Embryonic facial prominence (tissue), 1 donor: ENCODE data around the gene DGUOK.
"Not testable (repeated sequence)": the region's sequence is repeated elsewhere in the genome, so short reads cannot be mapped to it uniquely, and the experiment has no call there.

Source experiments
- DNase-seq: peaks from one replicate; pipeline ENCODE4 v3.0.0-alpha.2; 2016; ENCODE audit errors: extremely low spot score

The DGUOK gene

DNA sequence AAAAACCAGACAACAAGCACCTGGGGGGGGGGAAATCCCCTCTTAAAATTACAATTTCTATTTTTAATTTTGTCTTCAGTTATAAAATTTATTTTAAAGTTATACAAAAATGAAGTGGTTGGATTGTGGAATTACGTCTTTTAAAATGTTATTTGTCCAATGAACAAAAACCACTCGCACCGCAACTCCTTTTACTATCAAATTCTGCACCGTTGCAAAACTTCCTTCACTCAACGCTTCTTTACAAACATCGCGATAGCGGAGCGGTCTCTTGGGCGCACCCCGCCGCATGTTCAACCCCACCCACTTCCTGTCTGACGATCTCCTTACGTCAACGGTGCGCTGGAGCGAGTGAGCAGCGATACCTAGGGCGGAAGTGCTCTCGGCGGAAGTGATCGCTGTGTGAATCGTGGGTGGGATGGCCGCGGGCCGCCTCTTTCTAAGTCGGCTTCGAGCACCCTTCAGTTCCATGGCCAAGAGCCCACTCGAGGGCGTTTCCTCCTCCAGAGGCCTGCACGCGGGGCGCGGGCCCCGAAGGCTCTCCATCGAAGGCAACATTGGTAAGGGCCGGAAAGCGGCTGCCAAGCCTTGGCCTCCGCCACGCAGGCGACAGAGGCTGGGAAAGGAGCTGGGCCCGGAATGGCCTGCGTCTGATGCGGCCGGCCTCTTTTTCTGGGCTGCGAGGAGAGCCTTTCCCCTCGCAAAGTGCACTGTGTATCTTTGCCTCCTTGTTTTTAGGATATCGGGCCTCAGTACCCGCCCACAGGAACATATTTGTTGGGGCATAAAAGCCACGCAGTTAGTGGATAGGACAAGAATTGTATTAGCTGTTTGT lies at the start of gene DGUOK:
DGUOK (plus strand) TSS at position 388 of the 835 bp plus-strand sequence; CDS start at position 419, 31 bp downstream.
- peak; percentile 99 for DNase-seq

GRCh38 chr2:73877071-73877802 lies 49.4 kb upstream of the DGUOK start:
- DNase-seq = no peak

- not testable (repeated sequence) for DNase-seq
These were observed 48.7 kb upstream of the DGUOK start for GRCh38 chr2:73877984-73878383.

GRCh38 chr2:73885406-73885805 lies 41.3 kb upstream of the DGUOK start:
- DNase-seq = no peak

DNA sequence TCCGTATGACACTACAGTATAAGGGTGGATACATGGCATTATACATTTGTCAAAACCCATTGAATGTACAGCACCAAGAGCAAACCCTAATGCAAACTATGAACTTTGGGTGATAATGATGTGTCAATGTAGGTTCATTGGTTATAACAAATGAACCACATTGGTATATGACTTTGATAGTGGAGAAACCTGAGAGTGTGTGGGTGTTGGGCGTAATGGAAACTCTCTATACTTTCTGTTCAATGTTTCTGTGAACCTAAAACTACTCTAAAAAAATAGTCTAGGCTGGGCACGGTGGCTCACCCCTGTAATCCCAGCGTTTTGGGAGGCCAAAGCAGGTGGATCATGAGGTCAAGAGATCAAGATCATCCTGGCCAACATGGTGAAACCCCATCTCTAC lies 40.3 kb upstream of the DGUOK start:
- DNase-seq = no peak

- DNase-seq = not testable (repeated sequence)
These were observed 38.9 kb upstream of the DGUOK start for GRCh38 chr2:73887596-73888353.

DNA sequence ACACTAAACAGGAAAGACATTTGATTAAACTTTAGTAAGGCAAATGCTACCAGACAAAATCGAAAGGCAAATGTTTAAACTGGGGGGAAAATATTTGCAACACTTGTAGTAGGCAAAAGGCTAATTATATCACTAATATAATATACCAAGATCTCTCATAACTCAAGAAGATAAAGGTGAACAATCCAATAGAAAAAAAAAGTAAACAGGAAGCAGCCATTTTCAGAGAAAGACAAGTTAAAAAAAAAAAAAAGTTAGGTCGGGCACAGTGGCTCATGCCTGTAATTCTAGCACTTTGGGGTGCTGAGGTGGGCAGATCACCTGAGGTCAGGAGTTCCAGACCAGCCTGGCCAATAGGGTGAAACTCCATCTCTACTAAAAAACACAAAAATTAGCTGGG lies 38.3 kb upstream of the DGUOK start:
- no peak for DNase-seq

DNA sequence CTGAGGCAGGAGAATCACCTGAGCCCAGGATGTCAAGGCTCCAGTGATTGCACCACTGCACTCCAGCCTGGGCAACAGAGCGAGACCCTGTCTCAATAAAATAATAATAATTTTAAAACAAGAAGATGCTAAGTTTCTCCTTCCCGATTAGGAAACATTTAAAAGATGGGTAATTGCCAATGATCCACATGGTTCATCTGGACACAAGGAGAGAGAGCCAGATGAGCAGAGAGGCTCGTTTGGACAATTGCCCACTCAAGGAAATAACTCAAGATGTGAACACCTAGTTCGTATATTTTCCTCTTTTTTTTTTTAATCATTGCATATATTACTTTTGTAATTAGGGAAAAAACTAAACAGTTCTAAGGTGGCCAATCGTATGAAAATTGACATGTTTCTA lies 37.5 kb upstream of the DGUOK start:
- no peak for DNase-seq

- no peak for DNase-seq
These were observed 36.2 kb upstream of the DGUOK start for GRCh38 chr2:73890301-73891092.

DNA sequence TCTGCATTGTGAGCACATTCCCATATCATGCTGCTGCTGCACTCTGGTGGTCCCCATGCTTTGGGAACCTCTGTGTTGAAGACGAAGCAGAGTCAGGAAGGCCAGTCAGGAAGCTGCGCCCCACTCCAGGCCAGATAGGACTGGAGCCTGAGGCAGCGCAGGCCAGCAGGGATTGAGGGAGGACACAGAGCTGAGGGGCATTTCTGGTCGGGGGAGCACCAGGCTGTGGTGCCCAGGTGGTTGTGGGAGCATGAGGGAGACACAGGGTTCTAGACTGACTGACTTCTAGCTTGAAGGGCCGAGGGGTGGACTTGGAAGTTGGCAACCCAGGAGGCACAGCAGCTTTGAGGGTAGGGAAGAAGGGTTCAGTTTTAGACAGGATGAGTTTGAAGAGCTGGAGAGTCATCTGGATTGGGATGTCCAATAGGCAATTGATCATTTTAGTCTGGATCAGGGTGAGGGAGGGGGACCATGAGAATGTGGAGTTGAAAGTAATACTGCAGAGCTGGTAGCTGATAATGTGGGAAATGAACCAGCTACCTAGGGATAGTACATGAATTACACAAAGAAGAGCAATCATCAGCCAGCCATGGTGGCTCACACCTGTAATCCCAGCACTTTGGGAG lies 35.3 kb upstream of the DGUOK start:
- DNase-seq = no peak

DNA sequence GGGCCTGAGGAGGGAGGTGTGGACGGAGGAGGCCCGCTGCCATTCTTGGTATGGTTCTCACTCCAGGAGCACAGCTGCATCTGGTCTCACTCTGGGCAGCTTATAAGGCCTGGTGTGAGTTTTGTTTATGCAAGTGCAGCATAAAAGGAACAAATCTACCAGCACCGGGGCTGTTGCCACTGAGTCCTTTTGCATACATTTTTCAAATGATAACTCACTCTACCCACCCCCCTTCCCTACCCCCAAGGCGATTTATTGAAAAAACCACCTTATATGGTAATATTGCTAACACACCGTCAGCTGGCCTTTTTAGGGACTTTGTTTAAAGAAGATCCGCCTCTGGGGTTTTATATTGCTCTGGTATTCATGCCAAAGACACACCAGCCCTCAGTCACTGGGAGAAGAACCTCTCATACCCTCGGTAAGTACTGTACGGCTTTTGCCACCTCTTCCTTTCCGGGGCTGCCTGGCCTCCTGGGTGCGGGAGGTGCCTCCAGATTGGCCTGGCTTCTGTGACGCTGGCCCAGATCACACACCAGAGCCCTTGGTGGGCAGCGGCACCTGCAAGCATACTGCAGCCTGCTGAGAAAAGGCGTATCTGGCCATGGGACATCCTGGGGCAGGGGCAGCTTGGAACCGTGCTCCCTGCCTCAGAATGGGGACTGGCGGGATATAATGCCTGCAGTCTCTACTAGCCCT lies 33.9 kb upstream of the DGUOK start, which contains the start of gene ACTG2:
ACTG2 (plus strand) TSS at position 378 of the 699 bp plus-strand sequence. CDS start 8,304 bp downstream, outside the sequence.
- no peak for DNase-seq

GRCh38 chr2:73893764-73894474 lies 32.8 kb upstream of the DGUOK start:
- DNase-seq = no peak

DNA sequence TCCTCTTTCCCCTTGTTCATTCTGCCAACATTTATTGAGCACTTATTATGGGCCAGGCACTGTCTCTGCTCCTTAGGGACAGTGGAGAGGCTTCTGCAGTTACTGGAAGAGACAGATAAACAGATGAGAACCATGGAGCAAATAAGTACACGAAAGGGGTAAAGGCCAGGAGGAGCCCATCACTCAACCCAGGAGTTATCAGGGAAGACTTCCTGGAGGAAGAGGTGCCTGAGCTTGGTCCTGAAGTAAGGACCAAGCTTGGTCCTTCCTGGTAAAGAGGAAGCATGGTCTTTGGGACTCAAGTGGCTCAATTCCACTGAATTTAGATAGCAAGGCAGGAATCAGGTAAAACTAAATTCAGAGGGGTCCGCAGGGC lies 32.2 kb upstream of the DGUOK start:
- no peak for DNase-seq

DNA sequence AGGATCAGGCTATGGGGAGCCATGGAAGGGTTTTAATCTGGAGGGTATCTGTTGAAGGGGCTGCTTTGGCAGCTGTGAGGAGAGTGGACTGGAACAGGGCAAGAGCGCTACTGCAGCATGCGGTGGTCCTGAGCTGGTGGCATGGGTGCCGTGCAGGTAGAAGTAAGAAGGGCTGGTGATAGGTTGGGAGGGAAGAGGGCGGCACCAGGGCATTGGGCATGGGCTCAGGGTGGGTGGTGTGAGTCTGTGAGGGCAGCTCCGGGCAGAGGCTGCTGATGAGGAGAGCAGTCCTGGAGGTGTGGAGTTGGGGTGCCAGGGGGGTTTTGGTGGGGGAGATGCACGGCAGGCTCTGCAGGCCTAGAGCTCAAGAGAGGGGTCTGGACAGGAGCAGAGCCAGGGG lies 31.8 kb upstream of the DGUOK start:
- no peak for DNase-seq

DNA sequence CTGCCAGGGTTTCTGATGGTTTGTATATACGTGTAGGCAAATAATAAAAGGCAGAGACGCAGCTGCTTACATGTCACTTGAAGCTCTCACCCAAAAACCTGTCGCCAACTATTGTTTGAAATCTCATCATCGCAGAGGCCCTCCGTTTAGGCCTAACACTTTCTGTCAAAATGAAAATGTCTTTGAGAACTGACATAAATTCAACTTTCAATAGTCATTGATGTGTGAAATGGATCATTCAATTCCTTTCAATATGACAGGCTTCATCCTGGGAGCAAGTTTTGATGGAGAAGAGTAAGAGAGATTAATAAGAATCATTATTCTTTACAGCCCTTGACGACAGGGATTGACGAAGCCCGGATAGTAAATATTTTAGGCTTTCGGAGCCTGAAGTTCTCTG lies 31.2 kb upstream of the DGUOK start:
- no peak for DNase-seq

- peak; percentile 60 for DNase-seq
These were observed 30.1 kb upstream of the DGUOK start for GRCh38 chr2:73896362-73897239.

DNA sequence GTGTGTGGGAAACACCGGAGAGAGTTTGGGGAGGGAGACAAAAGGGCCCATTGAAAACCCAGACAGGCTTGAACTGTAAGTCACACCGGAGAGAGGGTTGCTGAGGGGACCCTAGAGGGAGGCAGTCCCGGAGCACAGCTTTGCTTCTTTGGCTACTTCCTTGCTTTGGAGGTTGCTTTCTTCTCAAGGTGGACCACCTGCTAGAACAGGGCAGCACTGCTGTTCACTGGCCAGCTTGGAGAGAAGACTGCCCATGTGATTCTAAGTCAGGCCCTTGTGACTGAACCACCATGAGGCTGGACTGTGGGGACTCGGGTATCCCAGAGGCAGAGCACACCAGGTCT lies 29.5 kb upstream of the DGUOK start:
- DNase-seq = no peak

DNA sequence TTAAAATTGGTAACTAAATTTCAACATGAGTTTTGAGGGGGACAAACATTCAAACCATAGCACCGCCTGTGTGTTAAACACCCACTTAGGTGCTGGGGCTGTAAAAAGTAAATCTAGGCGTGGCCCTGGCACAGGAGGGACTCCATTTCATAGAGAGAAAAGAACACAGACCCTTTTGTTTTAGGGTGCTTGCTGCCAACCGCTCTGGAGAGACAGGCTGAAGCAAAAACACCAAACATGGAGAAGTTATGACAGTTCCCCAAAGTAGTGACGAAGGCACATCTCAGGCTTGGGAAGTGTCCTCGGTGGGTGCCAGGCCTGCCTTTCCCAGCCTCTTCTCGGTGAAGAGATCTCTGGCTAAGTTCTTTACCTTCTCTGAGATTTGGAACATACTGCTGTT lies 28.7 kb upstream of the DGUOK start:
- no peak for DNase-seq

DNA sequence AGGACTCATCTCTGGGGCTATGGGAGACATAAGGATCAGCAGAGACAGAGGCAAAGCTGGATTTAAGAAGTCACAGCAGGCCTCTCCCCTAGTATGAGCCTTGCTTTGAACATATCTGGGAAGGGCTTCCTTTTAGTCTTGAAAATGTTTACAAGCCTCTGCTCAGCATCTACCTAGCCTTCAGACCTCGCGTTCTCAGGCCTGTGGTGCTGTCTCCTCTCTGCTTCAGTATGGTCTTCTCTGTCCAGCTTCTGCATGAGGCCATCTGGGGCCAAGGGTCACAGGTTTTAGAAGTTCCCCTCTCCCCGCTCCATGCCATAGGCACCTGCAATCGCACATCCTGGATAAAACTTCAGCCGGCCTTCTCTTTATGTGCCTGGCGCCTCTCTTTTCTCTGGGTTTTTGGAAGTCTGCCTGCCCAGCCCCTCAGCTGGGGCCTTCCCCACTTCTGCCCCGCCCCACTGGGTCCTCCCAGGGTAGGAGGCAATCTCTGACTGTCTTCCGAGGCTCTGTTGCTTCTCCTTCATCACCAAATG lies 26.8 kb upstream of the DGUOK start:
- DNase-seq = no peak
